Renal pelvis (tissue), 4 donors: ENCODE results near the gene ABCB11. TPM values are rescaled to one million over a fixed set of nuclear protein-coding genes. Genes with fewer than 3 reads are reported as not detected.
A peak's percentile ranks its signal among the peaks of the same experiment; 100 is the strongest.
"Not testable (repeated sequence)": the region's sequence is repeated elsewhere in the genome, so short reads cannot be mapped to it uniquely, and the experiment has no call there.

ENCODE experiments used
- DNase-seq: peaks from one replicate; pipeline ENCODE4 v3.0.0-alpha.2; 2013
- polyA plus RNA-seq, 3 donors: library from polyadenylated mRNA; unstranded; fragments of 120-200 nt; gene quantifications; one replicate each; pipeline ENCODE4 v1.2.1, GENCODE V29; 2013; ENCODE audit not compliant: insufficient read length in 3 of 3

ABCB11 gene
- polyA plus RNA-seq, 3 donors = 0.09 TPM; not detected in 2

- DNase-seq = no peak
Measured at GRCh38 chr2:169046440-169047151, 15.5 kb upstream of the ABCB11 start.

GRCh38 chr2:169042856-169043255, 11.7 kb upstream of the ABCB11 start:
- no peak for DNase-seq

DNA sequence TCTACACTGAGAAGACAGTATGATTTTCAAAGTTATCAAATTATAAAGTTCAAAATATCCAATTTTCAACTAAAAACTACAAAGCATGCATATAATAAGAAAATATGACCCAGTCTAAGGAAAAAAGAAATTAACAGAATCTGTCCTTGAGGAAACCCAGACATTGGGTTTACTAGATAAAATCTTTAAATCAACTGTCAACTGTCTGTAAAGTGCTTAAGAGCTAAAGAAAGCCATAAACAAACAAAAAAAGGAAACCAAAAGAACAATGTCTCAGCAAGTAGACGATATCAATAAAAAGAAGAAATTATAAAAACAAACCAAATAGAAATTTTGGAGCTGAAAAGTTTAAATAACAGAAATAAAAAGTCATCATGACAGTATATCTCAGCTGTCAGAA, 10.5 kb upstream of the ABCB11 start:
- no peak for DNase-seq

- no peak for DNase-seq
Measured at GRCh38 chr2:169039702-169040101, 8.6 kb upstream of the ABCB11 start.

GRCh38 chr2:169038338-169038757, 7.2 kb upstream of the ABCB11 start:
- no peak for DNase-seq

GRCh38 chr2:169036736-169037440, 5.8 kb upstream of the ABCB11 start:
- no peak for DNase-seq

GRCh38 chr2:169035887-169036286, 4.8 kb upstream of the ABCB11 start:
- no peak for DNase-seq

- no peak for DNase-seq
Measured at GRCh38 chr2:169034984-169035544, 3.9 kb upstream of the ABCB11 start.

DNA sequence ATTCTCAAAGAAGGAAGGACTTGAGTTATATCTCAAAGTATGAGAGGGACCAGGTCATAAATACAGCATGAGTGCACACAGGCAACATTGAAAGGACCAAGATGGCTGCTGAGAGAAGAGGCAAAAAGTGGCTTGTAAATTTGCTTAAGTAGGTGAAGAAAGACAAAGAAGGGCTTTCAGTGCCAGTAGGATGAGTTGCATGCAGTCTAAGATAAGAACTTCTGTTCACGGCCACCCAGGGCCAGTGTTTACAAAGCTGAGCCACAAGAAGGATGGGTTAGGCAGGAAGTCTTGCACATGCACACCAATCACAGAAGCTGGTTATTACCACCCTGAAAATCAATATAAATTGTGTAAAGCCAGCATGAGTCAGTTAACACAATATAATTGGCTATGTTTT, 3.1 kb upstream of the ABCB11 start:
- no peak for DNase-seq

DNA sequence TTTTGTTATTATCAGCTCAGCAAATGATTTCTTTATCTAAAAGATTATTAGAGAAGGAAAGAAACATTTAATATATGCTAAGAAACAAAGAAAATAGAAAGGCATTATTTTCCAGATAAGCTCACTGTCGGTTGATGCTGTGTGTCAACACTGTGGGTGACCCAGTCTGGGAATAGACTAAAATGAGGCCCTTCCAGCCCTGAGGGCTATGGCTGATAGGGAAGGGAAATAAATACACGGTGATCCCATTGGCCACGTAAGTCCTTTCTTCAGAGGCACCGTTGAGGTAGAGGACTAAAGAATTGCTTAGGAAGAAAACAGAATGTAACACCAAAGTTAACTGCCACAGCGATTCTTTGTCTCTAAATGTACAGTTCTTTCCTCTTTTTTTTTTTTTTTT, 1.8 kb downstream of the ABCB11 start:
- no peak for DNase-seq

DNA sequence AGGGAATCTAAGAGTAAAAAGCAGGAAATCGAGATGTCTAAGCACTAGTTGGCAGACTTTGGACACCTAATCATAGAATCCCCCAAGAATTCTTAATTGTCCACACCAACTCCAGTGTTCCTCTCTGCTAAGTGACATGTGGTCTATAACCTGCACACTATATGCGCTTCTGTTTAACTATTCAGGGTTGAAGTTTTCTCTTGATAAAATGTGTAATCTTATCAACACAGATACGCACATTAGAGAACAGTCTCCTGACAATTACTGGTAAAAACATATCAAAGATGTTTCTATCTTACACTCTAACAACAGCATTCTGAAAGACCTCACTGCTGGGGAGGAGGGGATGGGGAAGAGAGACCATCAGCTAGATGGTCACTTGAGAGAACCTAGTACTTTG, 3.9 kb downstream of the ABCB11 start:
- DNase-seq = no peak

DNA sequence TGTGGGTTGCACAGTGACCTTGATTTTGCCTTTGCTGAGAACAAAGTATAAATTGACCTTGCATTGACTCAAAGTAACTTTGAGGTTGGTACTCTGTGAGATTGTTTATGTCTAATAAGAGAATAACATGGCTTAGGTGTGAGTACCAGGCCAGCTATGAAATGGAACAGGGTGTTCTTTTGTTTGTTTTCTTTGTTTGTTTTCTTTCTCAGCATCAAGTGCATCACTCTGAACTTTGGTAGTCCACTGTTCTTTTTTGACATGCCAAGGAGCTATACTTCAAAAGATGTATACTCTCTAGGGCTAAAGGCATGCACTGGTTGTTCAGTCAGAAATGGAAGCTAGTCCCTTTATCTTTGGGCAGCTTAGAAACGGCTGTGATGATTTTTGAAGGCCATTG, 5.1 kb downstream of the ABCB11 start:
- DNase-seq = no peak

DNA sequence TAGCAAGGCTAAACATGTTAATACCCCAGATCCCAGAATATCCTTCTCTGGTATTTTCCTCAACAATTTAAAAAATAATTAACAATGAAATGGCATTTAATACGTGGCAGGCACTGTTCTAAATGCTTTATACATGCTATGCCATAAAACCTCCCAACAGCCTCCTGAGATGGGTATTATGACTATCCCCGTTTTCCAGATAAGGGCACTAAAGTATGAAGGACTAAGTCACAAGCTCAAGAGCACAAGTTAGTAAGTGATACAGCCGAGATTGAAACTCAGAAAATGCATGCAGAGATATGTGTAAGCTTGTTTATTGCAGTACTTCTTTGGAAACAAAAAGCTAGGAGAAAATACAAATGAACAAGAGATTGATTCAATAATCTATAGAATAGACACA, 8.0 kb downstream of the ABCB11 start:
- DNase-seq = no peak

DNA sequence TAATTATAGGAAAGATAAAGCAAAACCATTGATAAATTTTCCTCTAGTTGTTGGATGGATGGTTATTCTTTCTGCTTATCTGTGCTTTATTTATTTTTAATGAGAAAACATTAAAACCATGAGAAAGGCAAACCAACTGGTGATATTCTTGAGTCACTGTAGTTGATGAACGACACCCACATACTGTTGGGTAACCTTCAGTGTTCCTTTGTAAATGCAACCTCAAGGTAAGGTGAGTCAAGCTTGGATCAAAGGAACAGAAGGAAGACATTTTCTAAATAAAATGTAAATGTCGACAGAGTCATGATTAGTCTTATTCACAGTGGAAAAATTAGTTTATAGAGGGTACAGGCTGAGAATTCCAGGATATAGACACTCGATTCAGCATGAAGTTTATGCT, 12.7 kb downstream of the ABCB11 start:
- DNase-seq = no peak

- DNase-seq = no peak
Measured at GRCh38 chr2:169015943-169016342, 15.2 kb downstream of the ABCB11 start.

DNA sequence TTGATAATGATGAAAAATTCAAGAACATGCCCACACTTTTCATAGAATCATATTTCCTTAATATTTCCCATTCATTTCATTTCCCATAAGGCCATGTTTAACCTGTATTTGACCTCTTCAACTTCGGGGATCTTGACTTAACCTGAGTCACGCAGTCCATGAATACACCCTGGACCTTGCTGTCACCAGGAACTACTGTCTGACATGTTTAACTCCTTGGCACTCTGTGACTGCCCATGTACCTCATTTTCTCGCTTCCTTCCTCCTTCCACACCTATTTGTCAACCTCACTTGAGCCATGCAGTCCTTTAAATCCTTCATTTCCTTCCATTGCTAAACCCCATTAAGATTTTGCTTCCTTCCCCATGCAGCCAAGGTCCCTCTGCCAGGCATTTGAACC, 16.3 kb downstream of the ABCB11 start:
- no peak for DNase-seq

GRCh38 chr2:169013628-169014026, 17.5 kb downstream of the ABCB11 start:
- DNase-seq = no peak

- DNase-seq = peak; percentile 5
Measured at GRCh38 chr2:169012812-169013627, 18.1 kb downstream of the ABCB11 start.

- DNase-seq = not testable (repeated sequence)
Measured at GRCh38 chr2:169012191-169012792, 18.8 kb downstream of the ABCB11 start.

GRCh38 chr2:169011698-169012097, 19.4 kb downstream of the ABCB11 start:
- no peak for DNase-seq

- DNase-seq = no peak
Measured at GRCh38 chr2:169010633-169011460, 20.3 kb downstream of the ABCB11 start.
